Measurements from ENCODE around the gene PACRG. TPM values are rescaled to one million over a fixed set of nuclear protein-coding genes. Genes with fewer than 3 reads are reported as not detected.

Gene PACRG
- total and polyA plus RNA-seq, 8 donors = 1.5 to 6.8 (median 4.6) TPM

DNA sequence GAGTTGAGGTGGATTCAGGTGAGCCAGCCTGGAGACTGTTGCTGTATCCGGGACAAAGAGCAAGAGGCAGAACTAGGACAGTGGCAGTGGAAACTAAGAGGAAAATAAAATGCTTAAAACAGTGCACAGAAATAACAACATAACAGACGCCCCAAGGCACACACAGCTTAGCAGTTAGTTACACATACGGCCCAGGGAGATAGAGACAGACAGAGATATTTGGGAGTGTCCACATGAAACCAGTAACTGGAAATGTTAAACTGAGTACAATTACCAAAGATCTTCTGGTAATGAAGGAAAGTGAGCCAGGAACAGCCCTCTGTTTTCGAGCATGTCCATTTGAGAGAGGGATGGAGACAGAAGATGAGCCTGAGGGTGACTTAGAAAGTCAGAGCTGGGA lies 449.2 kb downstream of the PACRG start:
- no peaks in the 10 kb centered on the region for H3K9me3 ChIP-seq
- H3K4me1 ChIP-seq = peaks cover 0 to 4% of the 10 kb centered on the region in 2 donors
- DNase-seq (no peak), ATAC-seq (no peak)
- H3K27me3 ChIP-seq = no peaks in the 10 kb centered on the region
- TF ChIP-seq CTCF (IDR thresholded peaks at IDR 0.05) = no peak
- H3K27ac ChIP-seq = no peak overlapping the region
- H3K36me3 ChIP-seq = no peaks in the 10 kb centered on the region
- intact Hi-C loops (cut with DNase I) = no loop called here
- H3K4me3 ChIP-seq = no peak overlapping the region

GRCh38 chr6:163177892-163178420 lies 450.2 kb downstream of the PACRG start:
- no peak for TF ChIP-seq CTCF (IDR thresholded peaks at IDR 0.05)
- no peaks in the 10 kb centered on the region for H3K36me3 ChIP-seq
- DNase-seq (no peak), ATAC-seq (no peak)
- no peak overlapping the region for H3K27ac ChIP-seq
- intact Hi-C loops (cut with DNase I) = no loop called here
- peaks cover 0 to 4% of the 10 kb centered on the region in 2 donors for H3K4me1 ChIP-seq
- no peaks in the 10 kb centered on the region for H3K27me3 ChIP-seq
- H3K9me3 ChIP-seq = no peaks in the 10 kb centered on the region
- H3K4me3 ChIP-seq = no peak overlapping the region

DNA sequence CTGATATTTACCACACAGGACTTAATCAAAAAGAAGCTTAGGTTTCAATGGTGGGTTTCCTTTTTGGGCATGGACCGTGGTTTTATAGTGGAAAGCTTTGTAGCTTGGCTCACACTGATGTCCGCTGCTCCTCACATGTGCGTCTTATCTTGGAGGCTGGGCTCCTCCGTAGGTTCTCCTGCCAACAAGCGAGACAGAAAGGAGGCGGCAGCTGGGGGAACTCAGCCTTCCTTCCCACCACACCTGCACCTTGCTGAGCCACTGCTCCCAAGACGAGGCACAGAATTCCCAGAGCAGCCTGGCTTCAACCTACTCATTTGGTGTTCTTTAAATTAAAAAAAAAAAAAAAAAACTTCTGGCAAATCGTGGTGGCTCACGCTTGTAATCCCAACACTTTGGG lies 451.3 kb downstream of the PACRG start:
- Histone ChIP-seq H3K4me3 (no peak overlapping the region), H3K27me3 (no peaks in the 10 kb centered on the region), H3K9me3 (no peaks in the 10 kb centered on the region), H3K27ac (no peak overlapping the region), H3K36me3 (no peaks in the 10 kb centered on the region), H3K4me1 (peaks cover 0 to 4% of the 10 kb centered on the region in 2 donors)
- intact Hi-C loops (cut with DNase I) = no loop called here
- no peak for TF ChIP-seq CTCF (IDR thresholded peaks at IDR 0.05)
- no peak for DNase-seq
- no peak for ATAC-seq

GRCh38 chr6:163179721-163180120 lies 451.9 kb downstream of the PACRG start:
- no peak for ATAC-seq
- no peak for TF ChIP-seq CTCF (IDR thresholded peaks at IDR 0.05)
- no peak for DNase-seq
- Histone ChIP-seq H3K36me3 (no peaks in the 10 kb centered on the region), H3K4me1 (peaks cover 0 to 4% of the 10 kb centered on the region in 2 donors), H3K4me3 (no peak overlapping the region), H3K9me3 (no peaks in the 10 kb centered on the region), H3K27ac (no peak overlapping the region), H3K27me3 (no peaks in the 10 kb centered on the region)
- intact Hi-C loops (cut with DNase I) = loop anchor here in 1 of 2 donors (10.0 kb wide), 1 partner anchor 225 kb away; no protein-coding TSS in a partner anchor

DNA sequence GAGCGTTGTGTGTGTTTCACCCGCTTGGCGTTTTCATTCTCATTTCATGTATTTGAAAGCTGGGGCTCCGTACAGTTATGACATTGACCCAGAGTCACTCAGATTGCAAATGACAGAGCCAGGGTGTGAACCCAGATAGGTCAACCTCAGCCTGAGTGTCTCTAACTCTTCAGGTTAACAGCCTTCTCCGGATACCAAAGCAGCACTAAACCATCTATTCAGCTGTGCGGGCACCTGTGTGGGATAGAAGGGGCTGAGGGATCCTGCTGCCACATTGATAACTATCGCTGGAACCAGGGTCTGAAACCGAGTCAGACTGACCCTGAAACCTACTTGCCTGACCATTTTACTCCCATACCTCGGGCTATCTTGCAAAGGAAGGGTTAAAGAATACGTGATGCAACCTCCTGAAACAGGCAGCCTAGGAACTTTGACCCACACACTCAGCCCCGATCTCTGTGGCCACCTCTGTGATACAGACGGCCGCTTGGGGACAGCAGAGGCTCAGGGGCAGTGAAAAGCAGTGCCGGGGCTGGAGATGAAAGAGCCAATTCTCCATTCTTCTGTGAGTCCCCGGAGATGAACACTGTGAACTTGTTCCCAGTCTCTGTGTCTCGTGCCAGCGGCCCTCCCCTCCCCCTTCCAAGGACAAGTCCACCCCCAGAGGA lies 453.2 kb downstream of the PACRG start:
- ATAC-seq = peak; percentile 99
- TF ChIP-seq CTCF (IDR thresholded peaks at IDR 0.05) = peak; percentile 55 to 62

More for the DNA sequence above, 453.2 kb downstream of the PACRG start:
- Histone ChIP-seq H3K27me3 (no peaks in the 10 kb centered on the region), H3K4me1 (peaks cover 0 to 4% of the 10 kb centered on the region in 2 donors), H3K27ac (no peak overlapping the region), H3K9me3 (no peaks in the 10 kb centered on the region), H3K36me3 (no peaks in the 10 kb centered on the region), H3K4me3 (no peak overlapping the region)
- DNase-seq = peak in 3 of 4 donors; percentile 10 to 69 (median 45)
- intact Hi-C loops (cut with DNase I) = loop anchor here in 1 of 2 donors (10.0 kb wide), 1 partner anchor 224 kb away; no protein-coding TSS in a partner anchor

All from left lung (tissue), 10 donors.